Activated T-cell treated with anti-CD3 and anti-CD28 coated beads for 48 hours (primary cell): ENCODE data around the gene GPR4.

Experiments used
- DNase-seq: peaks from one replicate; pipeline ENCODE4 v3.0.0-alpha.2; 2020; ENCODE audit warnings: low read depth

Gene GPR4

GRCh38 chr19:45547965-45548609 is 53.9 kb downstream of the GPR4 start:
- DNase-seq, result no peak

DNA sequence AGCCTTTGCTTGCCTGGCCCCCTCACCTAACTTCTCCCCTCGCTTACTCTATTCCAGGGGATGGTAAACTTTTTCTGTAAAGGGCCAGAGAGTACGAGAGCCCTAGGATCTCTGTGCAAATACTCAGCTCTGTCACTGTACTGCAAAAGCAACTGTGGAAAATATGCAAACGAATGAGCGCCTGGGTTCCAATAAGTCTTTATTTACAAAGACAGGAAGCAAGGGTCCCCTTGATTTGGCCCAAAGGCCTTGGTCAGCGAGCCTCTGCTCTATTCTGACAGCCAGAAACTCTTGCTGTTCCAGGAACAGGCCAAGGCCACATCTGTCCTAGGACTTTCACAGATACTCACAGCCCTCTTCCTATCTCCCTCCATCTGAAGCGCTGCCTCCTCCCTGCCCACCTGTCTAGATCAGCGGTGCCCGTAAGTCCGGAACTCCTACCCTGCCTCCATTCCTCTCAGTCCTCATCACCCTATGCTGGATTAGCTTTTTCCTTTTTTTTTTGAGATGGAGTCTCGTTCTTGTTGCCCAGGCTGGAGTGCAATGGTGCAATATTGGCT is 54.7 kb downstream of the GPR4 start:
- DNase-seq, result no peak

GRCh38 chr19:45542234-45542668 is 59.8 kb downstream of the GPR4 start:
- DNase-seq, result no peak
